Upper lobe of right lung (tissue), 1 donor: ENCODE results near the gene HS3ST1. TPM values are rescaled to one million over a fixed set of nuclear protein-coding genes. Genes with fewer than 3 reads are reported as not detected.

Source experiments
- ATAC-seq: fragments of 200-7000 bp; cut with Tn5 transposase; one replicate; pipeline ENCODE4 v1.9.1; 2020; ENCODE audit warnings: mild to moderate bottlenecking, moderate library complexity
- DNase-seq: peaks from one replicate; pipeline ENCODE4 v3.0.0-alpha.2; 2020
- H3K27ac ChIP-seq: fragments of 200-600 bp; one replicate; pipeline ENCODE4 v1.8.0; 2022
- H3K27me3 ChIP-seq: fragments of 200-600 bp; one replicate; pipeline ENCODE4 v1.8.0; 2022; ENCODE audit warnings: mild to moderate bottlenecking
- H3K36me3 ChIP-seq: fragments of 200-600 bp; one replicate; pipeline ENCODE4 v1.8.0; 2022
- H3K4me1 ChIP-seq: fragments of 200-600 bp; one replicate; pipeline ENCODE4 v1.8.0; 2022
- H3K4me3 ChIP-seq: fragments of 200-600 bp; one replicate; pipeline ENCODE4 v1.8.0; 2022; ENCODE audit warnings: mild to moderate bottlenecking
- H3K9me3 ChIP-seq: fragments of 200-600 bp; one replicate; pipeline ENCODE4 v1.8.0; 2022
- CTCF ChIP-seq: fragments of 200-600 bp; IDR thresholded peaks from one replicate; pipeline ENCODE4 v1.8.0; 2022; ENCODE audit warnings: antibody characterized with exemption
- intact Hi-C: fragments of 100-400 bp; cut with DNase I; formaldehyde crosslinking; loops from one replicate; pipeline ENCODE4 v1.11.0; 2022
- microRNA-seq: library from miRNA; unstranded; fragments of <30 nt; microRNA quantifications from one replicate; pipeline ENCODE4 v1.2.0, GENCODE V29; 2020; ENCODE audit warnings: borderline microRNAs expressed
- total RNA-seq: library from RNA; stranded (reverse); fragmentation: NEBNext Ultra II Directional; extraction: Animal tissue kit (Norgen Biotek cat#: 25700); gene quantifications from one replicate; pipeline ENCODE4 v1.2.1, GENCODE V29; 2021
- donor health status: DM: no; HTN: yes; CAD: no; lungs with severe emphysema.

The HS3ST1 gene
- total RNA-seq, 1 donor from 2014 or later: 1.5 TPM

GRCh38 chr4:11344916-11345315 is 83.8 kb downstream of the HS3ST1 start:
- Histone ChIP-seq H3K4me1 (no peaks in the 10 kb centered on the region), H3K27ac (no peak overlapping the region), H3K27me3 (no peaks in the 10 kb centered on the region), H3K9me3 (no peaks in the 10 kb centered on the region), H3K36me3 (no peaks in the 10 kb centered on the region), H3K4me3 (no peak overlapping the region)
- TF ChIP-seq CTCF: no peak
- intact Hi-C loops: no loop called here
- no peak for DNase-seq
- ATAC-seq: no peak

- no peak overlapping the region for H3K4me3 ChIP-seq
- no peak for TF ChIP-seq CTCF
- H3K36me3 ChIP-seq: no peaks in the 10 kb centered on the region
- DNase-seq (no peak), ATAC-seq (no peak)
- intact Hi-C loops: no loop called here
- no peaks in the 10 kb centered on the region for H3K4me1 ChIP-seq
- no peaks in the 10 kb centered on the region for H3K27me3 ChIP-seq
- no peak overlapping the region for H3K27ac ChIP-seq
- H3K9me3 ChIP-seq: no peaks in the 10 kb centered on the region
Observed at GRCh38 chr4:11343536-11343935, 85.2 kb downstream of the HS3ST1 start.

Small RNAs within 50 kb of the gene (microRNA-seq; reads per million reads assigned to microRNA genes)
- not detected for gene MIR572
